GM19324 (cell line): ENCODE data around the gene DLG1.

Experiments used
- ATAC-seq: cut with Tn5 transposase; IDR thresholded peaks from one replicate; pipeline ENCODE4 v1.9.1; 2021; ENCODE audit warnings: mild to moderate bottlenecking, moderate library complexity; ENCODE audit not compliant: unreplicated experiment, low FRiP score

The DLG1 gene

DNA sequence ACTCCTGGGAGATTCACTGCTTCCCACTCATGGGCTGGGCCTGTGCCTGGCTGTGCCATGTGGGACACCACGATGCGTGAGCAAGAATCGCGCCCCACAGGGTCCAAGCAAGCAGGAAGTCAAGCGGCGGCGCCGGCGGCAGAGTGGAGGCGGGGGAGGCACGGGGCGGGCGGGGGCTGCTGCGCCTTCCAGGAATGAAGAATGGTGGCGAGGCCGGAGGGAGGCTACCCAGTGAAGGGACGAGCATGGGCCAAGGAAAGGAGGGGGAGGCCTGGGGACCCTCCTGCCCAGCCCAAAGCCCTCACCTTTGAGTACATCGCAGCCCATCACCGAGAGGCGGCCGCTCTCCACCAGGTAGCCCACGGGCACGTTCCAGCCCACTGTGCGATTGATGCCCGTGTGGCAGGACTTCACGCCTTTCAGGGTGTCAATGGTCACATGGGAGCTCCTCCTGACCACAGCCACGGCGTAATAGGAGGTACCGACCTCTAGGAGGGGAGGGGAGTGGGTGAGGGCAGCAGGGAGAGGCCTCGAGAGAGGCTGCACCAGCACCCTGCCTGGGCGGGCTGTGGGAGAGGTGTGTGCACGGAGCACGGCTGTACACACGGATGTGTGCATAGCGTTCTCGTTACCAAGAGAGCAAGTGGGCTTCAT is 274.3 kb downstream of the DLG1 start:
- no peak for ATAC-seq

DNA sequence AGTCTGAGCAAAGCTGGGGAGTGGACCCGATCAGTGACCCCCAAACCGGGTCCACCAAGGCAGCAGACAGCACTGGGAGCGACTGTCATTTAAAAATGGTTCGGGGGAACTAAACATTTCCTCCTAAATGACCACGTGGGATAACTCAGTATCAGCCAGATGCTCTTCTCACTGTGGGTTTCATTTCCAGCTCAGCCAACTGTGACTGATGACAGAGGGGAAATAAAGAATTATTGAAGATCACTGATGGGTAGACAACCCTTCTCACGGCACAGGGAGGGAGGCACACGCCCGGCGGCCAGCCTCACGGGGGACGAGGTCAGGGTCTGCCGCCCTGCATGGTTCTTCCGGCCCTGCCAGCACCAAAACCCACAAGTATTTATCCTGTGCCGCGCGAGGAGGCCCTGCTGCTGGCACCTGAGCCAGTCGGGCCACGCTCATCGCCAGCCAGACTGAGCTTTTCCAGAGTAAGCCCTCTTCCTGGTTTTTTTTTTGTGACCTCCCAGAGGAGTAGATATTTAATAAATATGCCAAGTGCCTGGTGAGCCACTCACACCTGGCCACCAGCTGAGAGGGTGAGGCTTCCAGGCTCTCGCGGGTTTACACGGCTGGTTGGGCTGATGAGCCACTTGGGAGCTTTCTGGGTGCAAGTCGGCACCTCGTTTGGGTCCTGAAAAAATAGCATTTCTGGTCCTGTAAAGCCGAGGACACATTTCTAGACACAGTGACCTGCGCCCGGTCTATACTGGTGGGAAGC is 275.0 kb downstream of the DLG1 start:
- ATAC-seq: no peak

DNA sequence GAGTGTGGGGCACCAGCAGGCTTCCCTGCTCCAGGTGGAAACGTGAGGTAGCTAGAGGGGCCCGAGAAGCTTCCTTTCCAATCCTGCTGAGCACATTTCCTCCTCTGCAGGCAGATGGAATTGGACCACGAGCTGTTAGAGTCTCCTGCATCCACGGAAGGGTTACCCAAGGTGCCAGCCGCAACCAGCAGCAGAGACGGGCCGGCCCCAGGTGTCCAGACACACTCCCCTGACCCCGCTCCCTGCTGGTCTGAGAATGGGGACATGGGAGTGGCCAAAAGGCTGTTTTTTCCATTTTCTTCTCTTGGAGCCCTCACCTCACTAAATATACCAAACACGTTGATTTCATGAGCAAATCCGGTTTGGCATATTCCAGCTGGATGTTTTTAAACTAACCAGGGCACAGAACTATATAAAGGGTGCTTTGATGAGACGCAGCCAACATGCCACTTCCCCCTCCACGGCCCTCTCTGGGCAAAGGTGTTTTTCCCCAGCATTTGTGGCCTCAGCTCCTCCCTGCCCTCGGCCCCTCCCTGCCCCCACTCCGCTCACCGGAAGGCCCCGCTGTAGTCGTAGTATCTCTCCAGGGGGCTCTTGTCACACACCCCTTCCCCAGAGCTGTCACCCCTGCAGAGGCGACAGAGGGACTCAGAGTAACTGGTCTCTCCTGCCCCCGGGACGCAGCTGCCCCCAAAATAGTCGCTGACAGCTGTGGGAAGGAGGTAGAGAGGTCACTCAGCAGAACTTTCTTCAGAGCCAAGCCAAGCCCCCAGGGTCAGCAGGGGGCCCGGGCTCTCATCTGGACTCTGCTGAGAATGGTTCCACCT is 275.8 kb downstream of the DLG1 start:
- ATAC-seq: no peak

DNA sequence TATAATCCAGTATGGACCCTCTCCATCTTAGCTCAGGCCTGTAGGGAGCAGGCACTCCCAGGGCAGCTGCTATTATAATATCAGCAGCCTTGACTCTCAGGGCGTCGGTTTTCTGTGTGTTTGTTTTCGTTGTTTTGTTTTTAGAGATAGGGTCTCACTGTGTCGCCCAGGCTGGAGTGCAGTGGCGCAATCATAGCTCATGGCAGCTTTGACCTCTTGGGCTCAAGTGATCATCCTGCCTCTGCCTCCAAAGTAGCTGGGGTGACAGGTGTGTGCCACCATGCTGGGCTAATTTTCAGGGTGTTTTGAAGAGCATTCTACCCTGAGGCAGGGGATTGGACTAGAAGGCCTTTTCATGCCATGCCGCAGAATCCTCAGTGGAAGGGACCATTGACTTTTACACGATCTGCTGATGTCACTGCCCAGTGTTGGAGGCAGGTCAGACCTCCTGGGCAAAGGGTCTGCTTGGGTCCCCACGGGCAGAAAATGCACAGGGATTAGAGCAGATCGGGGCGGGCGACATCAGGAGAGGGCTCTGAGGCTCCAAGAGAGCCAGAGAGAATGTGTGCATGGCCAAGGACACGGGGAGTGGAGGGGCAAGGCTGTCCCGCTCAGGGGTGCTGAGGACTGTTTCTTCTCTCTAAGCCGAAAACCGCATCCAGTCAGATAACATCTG is 276.5 kb downstream of the DLG1 start:
- no peak for ATAC-seq

DNA sequence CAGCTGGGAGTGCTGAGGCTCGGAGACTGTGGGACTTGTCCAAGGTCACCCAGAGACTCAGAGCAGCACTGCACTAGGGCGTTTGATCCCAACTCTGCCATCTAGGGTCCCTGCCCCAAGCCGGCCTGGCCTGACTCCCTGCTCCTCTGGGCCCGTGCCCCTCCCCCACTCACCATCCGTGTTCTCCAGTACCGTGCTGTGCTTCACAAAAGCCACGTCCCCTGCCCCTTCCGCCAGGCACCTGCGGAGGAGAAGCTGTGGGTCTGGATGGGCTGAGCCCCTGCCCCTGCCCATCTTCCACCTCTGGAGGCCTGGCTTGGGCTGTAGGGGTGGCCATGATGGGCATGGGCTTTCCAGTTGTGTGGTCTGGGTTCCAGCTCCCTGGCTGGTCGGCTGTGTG is 277.2 kb downstream of the DLG1 start:
- ATAC-seq: no peak

DNA sequence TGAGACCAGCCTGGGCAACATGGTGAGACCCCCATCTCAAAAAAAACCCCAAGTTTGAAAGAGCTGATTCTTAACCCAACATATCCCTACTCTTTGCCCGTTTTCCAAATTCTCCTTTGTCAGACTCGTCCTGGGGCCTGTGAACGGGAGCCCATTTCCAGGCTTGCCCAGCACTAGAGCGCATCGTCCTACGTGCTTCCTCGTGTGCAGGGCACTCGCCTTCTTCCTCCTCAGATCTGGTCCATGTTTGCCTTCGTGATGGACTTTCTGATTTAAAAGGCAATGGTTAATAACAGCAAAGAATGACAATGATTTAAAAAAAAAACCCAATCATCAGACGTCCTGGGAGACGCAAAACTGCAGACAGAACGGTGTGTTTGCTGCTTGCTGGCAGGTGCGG is 278.9 kb downstream of the DLG1 start:
- ATAC-seq: no peak

DNA sequence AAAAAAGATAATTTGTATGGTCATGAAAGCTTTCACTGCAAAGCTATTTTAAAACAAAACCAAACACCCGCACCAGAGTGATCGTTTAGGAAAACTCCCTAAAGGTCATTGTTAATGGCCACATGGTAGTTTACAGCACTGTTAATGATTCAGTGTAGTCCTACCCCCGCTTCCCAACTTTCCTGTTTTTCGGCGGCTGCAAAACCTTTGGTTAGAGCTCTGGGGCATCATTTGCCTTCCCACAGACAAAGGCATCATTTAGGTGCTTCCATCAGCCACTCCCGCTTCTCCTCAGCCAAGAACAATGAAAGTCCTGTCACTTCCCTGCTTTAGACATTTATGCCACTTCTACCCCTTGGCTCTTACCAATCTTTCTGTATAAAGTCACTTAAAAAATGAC is 279.4 kb downstream of the DLG1 start:
- no peak for ATAC-seq

DNA sequence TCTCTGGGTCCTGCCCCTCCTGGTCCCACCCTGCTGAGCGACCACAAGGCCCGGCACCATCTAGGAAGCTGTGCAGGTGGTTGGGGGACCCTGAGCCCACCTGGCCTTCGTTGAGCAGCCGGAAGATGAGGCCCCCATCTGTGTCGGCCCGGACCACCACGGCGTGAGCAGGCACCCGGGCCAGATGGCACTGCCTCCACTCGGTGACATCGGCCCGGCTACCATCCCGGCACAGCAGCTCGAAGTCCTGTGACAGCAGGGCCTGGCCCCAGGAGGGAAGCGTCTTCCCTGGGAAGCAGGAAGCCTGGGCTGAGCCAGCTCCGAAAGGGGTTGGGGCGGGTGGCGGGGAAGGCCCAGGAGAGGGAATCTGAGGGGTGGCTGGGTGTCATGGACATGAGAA is 281.4 kb downstream of the DLG1 start:
- ATAC-seq: no peak

DNA sequence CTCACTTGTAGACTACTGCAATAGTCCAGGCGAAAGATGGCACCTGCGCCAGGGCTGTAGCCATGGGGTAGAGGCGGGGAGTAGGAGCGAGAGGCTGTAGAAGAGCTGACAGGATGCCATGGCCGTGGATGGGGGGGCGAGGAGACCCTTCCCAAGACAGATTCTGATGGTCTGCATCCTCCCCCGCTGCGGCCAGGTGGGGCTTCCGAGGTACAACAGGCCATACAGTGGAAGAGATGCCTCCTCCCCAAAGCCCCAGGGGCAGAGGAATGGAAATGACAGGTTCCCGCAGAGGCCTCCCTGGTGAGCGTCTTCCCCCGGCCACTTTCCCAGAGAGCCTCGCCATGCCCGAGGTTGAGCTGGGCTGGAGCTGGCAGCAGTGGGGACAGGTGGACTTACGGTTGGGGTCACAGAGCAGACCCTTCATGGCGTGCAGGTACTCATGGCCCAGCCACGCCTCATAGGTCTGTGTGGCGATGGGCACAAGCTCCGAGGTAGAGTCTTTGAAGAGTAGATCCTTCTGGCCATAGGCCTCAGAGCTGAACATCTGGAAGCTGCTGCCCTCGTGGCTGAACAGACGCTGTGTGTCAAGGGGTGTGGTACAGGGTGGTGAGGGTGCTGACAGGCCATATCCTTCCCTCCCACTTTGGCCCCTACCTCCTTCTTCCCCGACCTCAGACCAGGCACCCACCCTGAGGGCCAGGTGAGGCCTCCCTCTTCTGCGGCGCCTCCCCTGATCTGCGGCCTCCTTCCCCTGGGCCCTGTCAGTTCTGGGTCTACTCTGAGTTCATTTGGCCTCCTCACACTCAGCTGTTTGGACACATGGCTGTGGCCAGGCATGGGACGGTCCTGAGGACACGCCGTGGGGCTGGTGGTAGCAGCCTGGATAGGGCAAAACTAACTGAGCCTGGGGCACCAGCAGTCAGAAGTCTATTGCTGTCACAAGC is 282.3 kb downstream of the DLG1 start:
- ATAC-seq: no peak

DNA sequence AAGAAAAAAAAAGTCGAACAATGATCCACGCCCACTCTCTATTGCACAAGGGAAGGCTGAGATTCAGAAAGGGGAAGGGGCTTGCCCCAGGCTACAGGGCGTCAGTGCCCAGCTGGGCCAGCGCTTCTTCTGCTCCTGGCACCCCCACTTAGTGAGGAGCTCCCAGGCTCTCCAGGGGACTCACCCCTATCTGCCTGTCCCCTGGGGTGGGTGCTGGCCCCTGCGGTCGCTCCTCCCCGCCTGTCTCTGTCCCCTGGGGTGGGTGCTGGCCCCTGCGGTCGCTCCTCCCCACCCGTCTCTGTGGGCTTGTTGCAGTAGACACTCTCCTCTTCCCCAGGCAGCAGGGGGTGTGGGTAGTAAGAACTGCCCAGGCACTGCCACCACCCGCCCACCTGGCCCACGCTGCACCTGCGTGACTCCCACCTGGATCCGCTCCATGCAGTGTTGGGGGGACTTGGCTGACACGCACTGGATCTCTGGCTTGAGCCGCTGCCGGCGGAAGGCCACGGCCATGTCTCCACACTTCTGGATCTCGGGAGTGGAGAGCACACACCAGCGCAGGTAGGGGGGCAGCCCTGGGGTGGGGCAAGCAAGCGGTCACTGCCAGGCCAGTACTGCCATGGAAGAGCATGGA is 283.4 kb downstream of the DLG1 start:
- no peak for ATAC-seq

DNA sequence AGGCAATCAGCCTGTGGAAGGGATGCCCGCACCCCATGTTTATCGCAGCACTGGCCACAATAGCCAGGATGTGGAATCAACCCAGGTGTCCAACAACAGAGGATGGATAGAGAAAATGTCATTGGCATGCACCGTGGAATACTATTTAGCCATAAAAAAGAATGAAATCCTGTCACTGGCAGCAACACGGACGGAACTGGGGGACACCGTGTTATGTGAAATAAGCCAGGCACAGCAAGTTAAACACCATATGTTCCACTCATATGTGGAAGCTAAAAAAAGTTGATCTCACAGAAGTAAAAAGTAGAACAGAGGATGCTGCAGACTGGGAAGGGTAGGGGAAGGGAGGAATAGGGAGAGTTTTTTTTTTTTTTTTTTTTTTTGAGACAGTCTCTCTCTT is 284.4 kb downstream of the DLG1 start:
- ATAC-seq: no peak

DNA sequence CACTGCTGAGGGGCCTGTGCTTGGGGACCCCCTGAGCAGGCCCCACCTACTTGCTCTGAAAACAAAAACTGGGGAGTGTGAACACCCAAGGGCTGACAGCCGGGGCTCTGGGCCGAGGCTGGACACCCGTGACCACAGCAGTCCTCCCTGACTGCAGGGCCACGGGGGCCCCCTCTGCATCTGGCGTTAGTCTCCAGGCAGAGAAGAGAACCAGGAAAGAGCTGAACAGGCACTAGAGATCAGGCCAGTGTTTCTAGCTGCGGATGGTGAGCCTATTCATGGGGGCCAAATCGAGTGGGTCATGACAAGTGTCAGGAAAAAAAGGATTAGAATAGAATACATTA is 285.9 kb downstream of the DLG1 start:
- ATAC-seq: no peak

DNA sequence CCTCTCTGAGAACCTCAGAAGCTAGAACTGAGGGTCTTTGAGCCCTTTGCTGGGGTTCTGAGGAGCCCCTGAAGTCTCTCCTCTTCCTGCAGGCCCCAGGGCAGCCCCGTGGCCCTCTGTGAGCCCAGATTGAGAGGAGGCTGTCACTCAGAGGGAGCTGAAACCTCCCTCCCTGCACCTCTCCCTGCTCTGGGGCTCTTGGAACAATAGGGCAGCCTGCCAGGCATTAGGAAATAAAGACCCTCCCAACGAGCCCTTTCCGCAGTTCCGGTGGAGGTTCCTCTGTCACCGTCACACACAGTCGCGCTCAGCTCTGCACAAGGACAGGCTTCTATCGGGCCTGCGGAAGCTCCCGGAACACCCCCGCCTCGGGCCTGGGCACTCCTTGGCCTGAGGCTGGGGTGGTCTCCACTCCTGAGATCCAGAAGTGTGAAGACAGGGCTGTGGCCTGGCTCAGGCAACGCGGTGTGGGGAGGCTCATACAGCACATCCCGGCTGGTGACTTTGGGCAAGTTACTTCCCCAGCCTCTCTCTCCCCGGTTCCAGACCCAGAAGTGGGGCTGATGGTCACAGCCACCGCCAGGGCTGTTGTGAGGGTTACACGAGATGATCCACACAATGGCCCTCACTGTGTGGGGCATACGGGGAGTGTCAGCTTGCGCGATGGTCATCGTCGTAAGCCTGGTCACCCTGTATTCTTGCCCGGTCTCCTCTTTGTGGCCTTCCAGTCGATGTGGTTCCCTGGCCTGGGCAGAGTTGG is 286.5 kb downstream of the DLG1 start:
- no peak for ATAC-seq

DNA sequence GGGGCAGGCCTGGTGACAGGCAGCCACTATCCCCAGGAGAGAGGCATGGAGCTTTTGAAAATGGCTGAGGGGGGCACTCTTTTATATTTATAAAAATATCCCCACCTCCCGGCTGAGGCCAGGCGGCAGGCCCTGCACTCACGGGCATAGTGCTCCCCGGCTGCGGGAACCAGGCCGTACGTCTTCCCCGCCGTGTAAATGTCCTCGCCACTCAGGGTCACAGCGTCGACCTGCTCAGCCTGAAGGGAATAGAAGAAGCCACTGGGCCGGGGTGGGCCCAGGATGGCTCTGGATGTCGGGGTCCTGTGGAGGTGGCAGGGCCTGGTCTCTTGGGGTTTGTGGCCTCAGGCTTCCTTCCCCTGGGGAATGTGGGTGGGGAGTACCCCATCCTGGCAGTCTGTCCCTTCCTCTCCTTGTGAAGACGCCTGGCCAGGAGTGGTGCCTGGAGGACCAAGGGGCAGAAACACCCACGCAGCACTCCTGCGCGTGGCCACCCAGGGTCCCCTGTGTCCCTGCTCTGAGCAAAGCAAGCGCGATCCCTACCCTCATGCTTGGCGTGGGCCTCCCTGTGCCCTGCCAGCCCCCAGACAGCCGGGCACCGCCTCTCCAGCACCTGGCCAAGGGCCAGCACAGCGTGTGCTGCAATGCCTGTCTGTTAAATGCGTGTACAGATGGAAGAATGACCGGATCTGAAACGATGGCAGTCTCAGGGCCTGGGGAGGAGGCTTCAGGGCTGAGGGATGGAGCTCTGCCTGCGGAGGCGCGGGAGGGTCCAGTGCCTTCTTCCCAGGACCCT is 287.7 kb downstream of the DLG1 start:
- ATAC-seq: no peak

DNA sequence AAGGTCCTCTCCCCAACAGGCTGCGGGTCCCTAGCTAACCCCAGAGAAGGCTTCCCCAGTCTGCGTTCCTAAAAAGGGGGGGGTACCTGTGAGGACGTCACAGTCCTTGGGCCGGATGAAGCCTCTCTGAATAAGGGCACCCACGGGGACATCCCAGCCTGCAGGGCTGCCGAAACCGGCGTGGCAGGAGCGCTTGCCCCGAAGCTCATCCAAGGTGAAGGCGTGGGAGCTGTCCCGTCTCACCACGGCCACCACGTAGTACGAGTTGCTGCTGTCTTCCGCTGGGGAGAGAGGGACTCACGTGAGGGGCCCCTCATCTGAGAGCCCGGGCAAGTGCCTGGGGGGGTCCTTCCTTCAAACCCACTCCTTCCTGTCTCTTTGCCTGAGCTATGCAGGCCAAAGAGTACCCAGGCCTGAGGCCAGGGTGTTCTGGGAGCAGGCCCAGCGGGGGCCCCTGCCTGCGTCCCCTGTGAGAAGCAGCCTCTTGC is 288.8 kb downstream of the DLG1 start:
- ATAC-seq: no peak

DNA sequence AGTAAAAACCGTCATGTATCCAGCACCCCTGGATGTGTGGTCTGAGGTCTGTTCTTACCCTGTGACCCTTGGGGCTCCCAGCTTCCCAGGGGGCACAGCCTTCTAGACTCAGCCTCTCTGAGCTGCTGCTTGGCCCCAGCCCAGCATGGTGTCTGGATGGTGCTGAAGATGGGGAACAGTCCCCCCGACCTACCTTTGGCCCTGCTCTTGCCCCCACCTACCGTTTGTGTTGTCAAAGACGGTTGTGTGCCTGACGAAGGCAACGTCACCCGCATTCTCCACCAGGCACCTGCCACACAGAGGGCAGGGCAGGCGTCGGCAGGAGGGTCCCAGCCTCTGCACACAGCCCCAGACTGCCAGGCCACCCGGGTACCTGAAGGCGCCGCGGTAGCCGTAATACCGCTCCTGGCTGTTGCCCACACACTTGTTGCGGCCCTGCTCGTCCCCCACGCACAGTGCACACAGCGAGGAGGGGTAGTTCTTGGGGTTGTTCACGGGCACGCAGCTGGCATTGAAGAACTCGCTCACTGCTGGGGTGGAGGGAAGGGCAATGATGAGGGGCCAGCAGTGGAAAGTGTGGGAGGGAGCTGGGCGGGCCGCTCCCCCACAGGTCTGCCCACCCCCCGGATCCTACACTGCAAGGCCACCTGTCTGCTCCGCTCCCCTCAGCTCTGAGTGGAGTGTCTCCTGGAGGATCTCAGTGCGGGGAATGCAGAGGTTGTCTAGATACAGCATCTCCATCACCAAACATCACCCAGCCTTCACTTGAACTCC is 289.8 kb downstream of the DLG1 start:
- ATAC-seq: no peak

DNA sequence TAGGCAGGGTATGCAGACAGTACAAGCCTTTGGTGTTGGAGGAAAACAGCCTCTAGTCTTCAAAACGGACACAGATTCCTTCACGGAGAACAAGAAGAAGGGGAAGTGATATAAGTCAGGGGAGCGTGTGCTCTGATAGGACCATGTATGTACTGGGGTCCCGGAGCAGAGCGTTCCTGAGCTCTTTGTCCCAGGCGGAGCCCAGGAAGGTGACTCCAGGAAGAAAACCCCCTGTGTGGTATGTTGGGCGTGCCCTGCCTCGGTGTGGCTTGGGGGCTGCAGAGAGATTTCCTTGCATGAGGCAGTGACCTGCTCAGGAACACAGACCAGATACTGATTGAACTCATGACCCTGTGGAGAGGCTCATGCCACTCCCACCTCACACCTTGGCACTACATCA is 290.5 kb downstream of the DLG1 start:
- no peak for ATAC-seq
